ENCODE data around the gene KAT6B. TPM values are rescaled to one million over a fixed set of nuclear protein-coding genes. Genes with fewer than 3 reads are reported as not detected.

KAT6B gene
- total and polyA plus RNA-seq, 10 of the 15 experiments (the other 5 are each of a cell fraction or from before 2014, with no cell fraction given): 2.7 to 22.6 (median 15.7) TPM

- 88% methylated on average over 6 of the region's 6 CpGs for WGBS (ENCODE audit: insufficient coverage, insufficient replicate concordance, low lambda C conversion rate, missing lambda C conversion rate)
- ChIA-PET SMC1A (ENCODE audit: uncharacterized antibody, unreplicated experiment) (no interaction called here), CTCF (interaction anchor here (3.9 kb wide), 1 partner anchor 8 kb away, joined by 34 read pairs; no protein-coding TSS in a partner anchor), POLR2A (interaction anchor here (5.9 kb wide), 1 partner anchor 6 kb away, joined by 47 read pairs; no protein-coding TSS in a partner anchor), RAD21 (ENCODE audit: unreplicated experiment) (no interaction called here)
- Histone ChIP-seq H3K9me3 (replicated peaks; ENCODE audit: control insufficient read depth, insufficient read depth, low read length) (no peaks in the 10 kb centered on the region; the same call in 2 of the 3 replicates), H3K27ac (ENCODE audit: control insufficient read depth, insufficient read depth) (no peak overlapping the region), H2AFZ (ENCODE audit: control insufficient read depth, low read depth, low read length) (no peak overlapping the region), H4K20me1 (ENCODE audit: control insufficient read depth, insufficient read depth) (no peaks in the 10 kb centered on the region), H3K4me2 (ENCODE audit: control insufficient read depth, insufficient read depth) (no peak overlapping the region), H3K9ac (ENCODE audit: control insufficient read depth, insufficient read depth, low read length) (no peak overlapping the region), H3K36me3 (ENCODE audit: control insufficient read depth in 2 of 2, insufficient read depth in 2 of 2, low read length in 1 of 2) (no peaks in the 10 kb centered on the region), H3K4me3 (no peak overlapping the region), H3K27me3 (replicated peaks in 1 of 2; ENCODE audit: control insufficient read depth in 2 of 2, insufficient read depth in 2 of 2, low read length in 1 of 2) (no peaks in the 10 kb centered on the region), H3K79me2 (ENCODE audit: control insufficient read depth, insufficient read depth, low read length) (peaks cover 24% of the 10 kb centered on the region), H3K4me1 (ENCODE audit: control insufficient read depth, insufficient read depth, low read length) (peaks cover 12% of the 10 kb centered on the region)
- ATAC-seq (no peak), DNase-seq (ENCODE audit: low read depth, low spot score) (no peak), FAIRE-seq (no peak)
- in situ Hi-C loops (cut with MboI) (no loop called here), intact Hi-C loops (cut with micrococcal nuclease; ENCODE audit: unreplicated experiment) (no loop called here)
- TF ChIP-seq ZNF622 (IDR thresholded peaks at IDR 0.05) (no peak), PRDM15 (CRISPR knock-in tag; IDR thresholded peaks at IDR 0.05) (no peak), TCF3 (IDR thresholded peaks at IDR 0.05; ENCODE audit: borderline replicate concordance, insufficient read depth, low read depth, low read length) (no peak), RCOR1 (conservative IDR thresholded peaks at IDR 0.05; ENCODE audit: low read depth, low read length) (no peak), SIN3A (IDR thresholded peaks at IDR 0.05; ENCODE audit: low read depth, low read length) (no peak), SMAD1 (IDR thresholded peaks at IDR 0.05; ENCODE audit: low read depth, partially characterized antibody) (no peak), NFIC (IDR thresholded peaks at IDR 0.05; ENCODE audit: low read depth, low read length) (no peak)
- TF ChIP-seq, protein P1, sequence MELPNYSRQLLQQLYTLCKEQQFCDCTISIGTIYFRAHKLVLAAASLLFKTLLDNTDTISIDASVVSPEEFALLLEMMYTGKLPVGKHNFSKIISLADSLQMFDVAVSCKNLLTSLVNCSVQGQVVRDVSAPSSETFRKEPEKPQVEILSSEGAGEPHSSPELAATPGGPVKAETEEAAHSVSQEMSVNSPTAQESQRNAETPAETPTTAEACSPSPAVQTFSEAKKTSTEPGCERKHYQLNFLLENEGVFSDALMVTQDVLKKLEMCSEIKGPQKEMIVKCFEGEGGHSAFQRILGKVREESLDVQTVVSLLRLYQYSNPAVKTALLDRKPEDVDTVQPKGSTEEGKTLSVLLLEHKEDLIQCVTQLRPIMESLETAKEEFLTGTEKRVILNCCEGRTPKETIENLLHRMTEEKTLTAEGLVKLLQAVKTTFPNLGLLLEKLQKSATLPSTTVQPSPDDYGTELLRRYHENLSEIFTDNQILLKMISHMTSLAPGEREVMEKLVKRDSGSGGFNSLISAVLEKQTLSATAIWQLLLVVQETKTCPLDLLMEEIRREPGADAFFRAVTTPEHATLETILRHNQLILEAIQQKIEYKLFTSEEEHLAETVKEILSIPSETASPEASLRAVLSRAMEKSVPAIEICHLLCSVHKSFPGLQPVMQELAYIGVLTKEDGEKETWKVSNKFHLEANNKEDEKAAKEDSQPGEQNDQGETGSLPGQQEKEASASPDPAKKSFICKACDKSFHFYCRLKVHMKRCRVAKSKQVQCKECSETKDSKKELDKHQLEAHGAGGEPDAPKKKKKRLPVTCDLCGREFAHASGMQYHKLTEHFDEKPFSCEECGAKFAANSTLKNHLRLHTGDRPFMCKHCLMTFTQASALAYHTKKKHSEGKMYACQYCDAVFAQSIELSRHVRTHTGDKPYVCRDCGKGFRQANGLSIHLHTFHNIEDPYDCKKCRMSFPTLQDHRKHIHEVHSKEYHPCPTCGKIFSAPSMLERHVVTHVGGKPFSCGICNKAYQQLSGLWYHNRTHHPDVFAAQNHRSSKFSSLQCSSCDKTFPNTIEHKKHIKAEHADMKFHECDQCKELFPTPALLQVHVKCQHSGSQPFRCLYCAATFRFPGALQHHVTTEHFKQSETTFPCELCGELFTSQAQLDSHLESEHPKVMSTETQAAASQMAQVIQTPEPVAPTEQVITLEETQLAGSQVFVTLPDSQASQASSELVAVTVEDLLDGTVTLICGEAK (IDR thresholded peaks at IDR 0.05; ENCODE audit: borderline replicate concordance): no peak
- no TSS peak for BruUV-seq (replicated peaks)
These were observed 80.3 kb downstream of the KAT6B start for GRCh38 chr10:74906611-74907198.
